DLD1 (cell line): ENCODE measurements around the gene ENTPD3.
"Not testable (repeated sequence)": the region's sequence is repeated elsewhere in the genome, so short reads cannot be mapped to it uniquely, and the experiment has no call there.

Experiments
- in situ Hi-C: cut with HindIII; loops from 2 replicates; pipeline ENCODE4 v1.10.0; 2017; ENCODE audit warnings: low sequenced_read_pairs

The ENTPD3 gene

GRCh38 chr3:40456940-40457823 lies 70.2 kb downstream of the ENTPD3 start, which contains the start of gene RPL14:
Gene RPL14 (plus strand): TSS chr3:40457339. CDS start chr3:40457472, 133 bp downstream.
- in situ Hi-C loops, result no loop called here

GRCh38 chr3:40458473-40458872 lies 71.5 kb downstream of the ENTPD3 start:
- in situ Hi-C loops, result no loop called here

- in situ Hi-C loops, result not testable (repeated sequence)
Observed at GRCh38 chr3:40460481-40460880, 73.5 kb downstream of the ENTPD3 start.

GRCh38 chr3:40461161-40461560 lies 74.2 kb downstream of the ENTPD3 start:
- in situ Hi-C loops, result no loop called here

- in situ Hi-C loops, result not testable (repeated sequence)
Observed at GRCh38 chr3:40462838-40463237, 75.9 kb downstream of the ENTPD3 start.

- in situ Hi-C loops, result no loop called here
Observed at GRCh38 chr3:40463579-40463978, 76.6 kb downstream of the ENTPD3 start.

- in situ Hi-C loops, result no loop called here
Observed at GRCh38 chr3:40464339-40465110, 77.5 kb downstream of the ENTPD3 start.

GRCh38 chr3:40465111-40465407 lies 78.1 kb downstream of the ENTPD3 start:
- in situ Hi-C loops, result no loop called here

DNA sequence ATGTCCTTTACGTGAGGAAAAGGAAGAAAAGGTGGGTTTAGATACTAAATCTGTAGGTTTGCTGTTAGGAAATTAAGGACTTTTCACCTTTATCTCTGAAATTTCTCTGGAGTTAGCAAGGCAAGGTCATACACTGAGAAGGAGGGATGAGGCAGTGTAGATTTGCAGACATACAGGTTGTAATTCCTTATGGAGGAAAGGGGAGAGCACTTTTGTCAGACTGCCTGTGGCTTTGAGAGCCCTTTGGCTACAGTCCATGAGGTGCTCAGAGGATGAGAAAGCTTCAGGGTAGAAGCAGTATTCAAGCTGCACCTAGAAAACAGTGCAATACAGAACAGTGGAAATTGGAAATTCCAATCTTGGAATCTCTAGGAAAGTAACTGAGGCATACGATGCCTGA lies 78.5 kb downstream of the ENTPD3 start:
- in situ Hi-C loops, result no loop called here

- in situ Hi-C loops, result no loop called here
Observed at GRCh38 chr3:40468018-40468417, 81.0 kb downstream of the ENTPD3 start.

DNA sequence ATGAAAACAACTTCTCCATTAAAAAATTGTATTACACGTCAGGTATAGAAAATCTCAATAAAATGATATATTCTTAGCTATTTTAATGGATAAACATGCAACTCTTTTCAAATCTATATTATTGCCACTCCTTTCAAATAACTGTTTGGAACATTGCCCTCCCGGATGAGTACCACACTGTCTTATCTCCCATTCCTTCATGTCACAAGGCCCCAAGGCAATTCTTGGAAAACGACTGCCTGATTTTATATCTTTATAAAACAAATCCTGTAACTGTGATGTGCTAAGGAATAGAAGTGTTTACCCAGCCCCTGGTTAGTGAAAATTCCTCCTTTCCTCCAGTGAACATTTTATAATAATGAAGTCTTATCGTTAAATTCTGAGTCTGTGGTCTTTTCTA lies 83.7 kb downstream of the ENTPD3 start:
- in situ Hi-C loops, result no loop called here

- in situ Hi-C loops, result no loop called here
Observed at GRCh38 chr3:40476478-40477470, 89.8 kb downstream of the ENTPD3 start, which contains the start of gene ZNF619. Gene ZNF619 (plus strand): TSS chr3:40477122. CDS start chr3:40477980, 858 bp downstream.

DNA sequence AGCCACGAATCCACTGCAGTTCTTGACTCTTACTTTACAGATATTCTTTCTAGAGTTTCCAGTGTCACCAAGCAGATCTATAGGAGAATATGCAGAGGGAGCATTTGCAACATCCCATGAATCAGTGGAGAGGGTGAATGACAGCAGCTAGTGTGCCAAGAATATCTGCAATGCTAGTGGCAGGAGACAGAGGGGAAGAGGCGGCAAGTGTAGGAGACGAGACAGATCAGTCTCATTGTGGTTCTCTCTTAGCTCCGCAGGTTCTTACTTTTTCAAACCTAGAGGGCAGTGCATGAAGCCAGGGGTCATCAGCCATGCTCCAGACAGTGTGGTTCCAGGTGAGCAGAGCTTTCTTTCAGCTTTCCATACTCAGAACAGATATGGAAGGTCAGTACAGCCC lies 90.7 kb downstream of the ENTPD3 start:
- in situ Hi-C loops, result no loop called here
